T1000 (cell line): ENCODE data around the gene LMBRD2.
"Not testable (repeated sequence)": the region's sequence is repeated elsewhere in the genome, so short reads cannot be mapped to it uniquely, and the experiment has no call there.

Experiments
- DNase-seq: peaks from one replicate; lab custom pipeline; 2025; ENCODE audit warnings: mixed read lengths; lab: John Stamatoyannopoulos, UW

Gene LMBRD2

GRCh38 chr5:36161361-36161760, 9.7 kb upstream of the LMBRD2 start:
- DNase-seq: no peak

- DNase-seq: no peak
Measured at GRCh38 chr5:36160617-36161016, 8.9 kb upstream of the LMBRD2 start.

- DNase-seq: no peak
Measured at GRCh38 chr5:36158144-36158543, 6.5 kb upstream of the LMBRD2 start.

- DNase-seq: no peak
Measured at GRCh38 chr5:36156619-36157018, 4.9 kb upstream of the LMBRD2 start.

- no peak for DNase-seq
Measured at GRCh38 chr5:36156121-36156601, 4.5 kb upstream of the LMBRD2 start.

GRCh38 chr5:36155291-36155690, 3.6 kb upstream of the LMBRD2 start:
- DNase-seq: no peak

GRCh38 chr5:36153726-36154125, 2.0 kb upstream of the LMBRD2 start:
- DNase-seq: no peak

GRCh38 chr5:36153298-36153677, 1.6 kb upstream of the LMBRD2 start:
- DNase-seq: no peak

GRCh38 chr5:36152324-36153297, 924 bp upstream of the LMBRD2 start:
- no peak for DNase-seq

GRCh38 chr5:36150676-36151433, 832 bp downstream of the LMBRD2 start:
- peak; percentile 29 for DNase-seq

GRCh38 chr5:36147681-36148080, 4.0 kb downstream of the LMBRD2 start:
- no peak for DNase-seq

- DNase-seq: no peak
Measured at GRCh38 chr5:36146390-36146789, 5.3 kb downstream of the LMBRD2 start.

GRCh38 chr5:36145311-36145710, 6.4 kb downstream of the LMBRD2 start:
- DNase-seq: no peak

- DNase-seq: no peak
Measured at GRCh38 chr5:36138900-36139683, 12.6 kb downstream of the LMBRD2 start.

- DNase-seq: no peak
Measured at GRCh38 chr5:36136581-36136980, 15.1 kb downstream of the LMBRD2 start.

- no peak for DNase-seq
Measured at GRCh38 chr5:36135988-36136387, 15.7 kb downstream of the LMBRD2 start.

GRCh38 chr5:36133009-36133408, 18.7 kb downstream of the LMBRD2 start:
- not testable (repeated sequence) for DNase-seq

- DNase-seq: not testable (repeated sequence)
Measured at GRCh38 chr5:36129666-36130065, 22.0 kb downstream of the LMBRD2 start.

- DNase-seq: no peak
Measured at GRCh38 chr5:36128795-36129194, 22.9 kb downstream of the LMBRD2 start.

GRCh38 chr5:36125868-36126267, 25.8 kb downstream of the LMBRD2 start:
- no peak for DNase-seq

GRCh38 chr5:36111238-36111637, 40.4 kb downstream of the LMBRD2 start:
- DNase-seq: no peak
